ENCODE results near the gene OOEP. TPM values are rescaled to one million over a fixed set of nuclear protein-coding genes. Genes with fewer than 3 reads are reported as not detected.

OOEP gene
- total RNA-seq = 1 to 10 TPM in 1 of 2 donors, not detected in 1; 5.8 TPM

DNA sequence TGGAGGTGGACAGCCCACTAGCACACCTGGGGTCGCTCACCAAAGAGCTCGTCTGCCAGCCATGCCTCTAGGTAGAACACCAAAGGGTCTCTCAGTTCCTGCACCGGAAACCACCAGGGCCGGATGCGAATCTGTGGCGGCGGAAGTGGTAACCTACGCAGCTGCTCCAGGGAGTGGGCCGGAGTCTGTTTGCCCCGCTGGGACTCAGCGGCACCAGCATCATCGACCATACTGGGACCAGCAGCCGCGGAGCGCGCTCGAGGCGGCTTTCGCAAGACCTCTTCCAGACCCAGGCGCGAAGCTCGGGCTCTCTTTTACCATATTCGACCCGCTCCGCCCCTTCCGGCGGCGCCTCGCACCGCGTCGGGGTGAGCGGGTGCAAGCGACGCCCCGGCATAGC, at the start of gene OOEP:
Gene OOEP, minus strand, starts transcription at position 335 of the 400 bp plus-strand sequence. Its CDS starts 105 bp downstream, at position 230.
- no peaks in the 10 kb centered on the region for H3K4me1 ChIP-seq (replicated peaks)
- H3K9me3 ChIP-seq = no peaks in the 10 kb centered on the region
- WGBS = 94% methylated on average over 36 of the region's 36 CpGs
- H3K36me3 ChIP-seq = no peaks in the 10 kb centered on the region
- no peaks in the 10 kb centered on the region for H3K27me3 ChIP-seq (replicated peaks; ENCODE audit: insufficient read depth)
- intact Hi-C loops (cut with DNase I) = no loop called here
- H3K4me3 ChIP-seq = no peak within 1 kb of the TSS
- no peak for DNase-seq (ENCODE audit: low spot score)
- TF ChIP-seq POLR2AphosphoS5 (IDR thresholded peaks at IDR 0.05) = no peak
- TF ChIP-seq POLR2A (IDR thresholded peaks at IDR 0.05) = no peak
- TF ChIP-seq, protein P1, sequence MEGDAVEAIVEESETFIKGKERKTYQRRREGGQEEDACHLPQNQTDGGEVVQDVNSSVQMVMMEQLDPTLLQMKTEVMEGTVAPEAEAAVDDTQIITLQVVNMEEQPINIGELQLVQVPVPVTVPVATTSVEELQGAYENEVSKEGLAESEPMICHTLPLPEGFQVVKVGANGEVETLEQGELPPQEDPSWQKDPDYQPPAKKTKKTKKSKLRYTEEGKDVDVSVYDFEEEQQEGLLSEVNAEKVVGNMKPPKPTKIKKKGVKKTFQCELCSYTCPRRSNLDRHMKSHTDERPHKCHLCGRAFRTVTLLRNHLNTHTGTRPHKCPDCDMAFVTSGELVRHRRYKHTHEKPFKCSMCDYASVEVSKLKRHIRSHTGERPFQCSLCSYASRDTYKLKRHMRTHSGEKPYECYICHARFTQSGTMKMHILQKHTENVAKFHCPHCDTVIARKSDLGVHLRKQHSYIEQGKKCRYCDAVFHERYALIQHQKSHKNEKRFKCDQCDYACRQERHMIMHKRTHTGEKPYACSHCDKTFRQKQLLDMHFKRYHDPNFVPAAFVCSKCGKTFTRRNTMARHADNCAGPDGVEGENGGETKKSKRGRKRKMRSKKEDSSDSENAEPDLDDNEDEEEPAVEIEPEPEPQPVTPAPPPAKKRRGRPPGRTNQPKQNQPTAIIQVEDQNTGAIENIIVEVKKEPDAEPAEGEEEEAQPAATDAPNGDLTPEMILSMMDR (IDR thresholded peaks at IDR 0.05) = no peak
- no peak within 1 kb of the TSS for H3K27ac ChIP-seq

DNA sequence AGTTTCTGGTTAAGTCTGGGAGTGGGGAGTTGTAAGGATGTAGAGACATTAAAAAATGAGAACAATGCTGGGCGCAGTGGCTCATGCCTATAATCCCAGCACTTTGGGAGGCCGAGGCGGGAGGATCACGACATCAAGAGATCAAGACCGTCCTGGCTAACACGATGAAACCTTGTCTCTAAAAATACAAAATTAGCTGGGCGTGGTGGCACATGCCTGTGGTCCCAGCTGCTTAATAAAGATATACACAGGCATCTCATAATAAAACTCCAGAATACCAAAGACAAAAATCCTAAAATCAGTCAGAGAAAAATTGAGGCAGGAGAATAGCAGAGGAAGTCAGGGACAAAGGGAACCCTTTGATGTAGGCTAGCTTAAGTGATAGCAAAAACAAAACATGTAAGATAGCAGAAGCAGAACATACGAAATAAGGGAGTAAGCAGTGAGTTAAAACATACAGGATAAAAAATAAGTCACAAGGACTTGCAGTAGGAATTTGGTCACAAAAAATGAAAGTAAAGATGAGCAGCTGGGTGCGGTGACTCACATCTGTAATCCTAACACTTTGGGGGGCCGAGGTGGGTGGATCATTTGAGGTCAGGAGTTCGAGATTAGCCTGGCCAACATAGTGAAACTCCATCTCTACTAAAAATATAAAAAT, 48.5 kb upstream of the OOEP start:
- Histone ChIP-seq H3K36me3 (no peaks in the 10 kb centered on the region), H3K9me3 (no peaks in the 10 kb centered on the region), H3K4me3 (no peak overlapping the region), H3K27me3 (replicated peaks; ENCODE audit: insufficient read depth) (no peaks in the 10 kb centered on the region), H3K27ac (no peak overlapping the region), H3K4me1 (replicated peaks) (no peaks in the 10 kb centered on the region)
- no peak for DNase-seq (ENCODE audit: low spot score)
- intact Hi-C loops (cut with DNase I) = no loop called here
- TF ChIP-seq, protein P1 (IDR thresholded peaks at IDR 0.05) = no peak
- TF ChIP-seq POLR2A (IDR thresholded peaks at IDR 0.05) (no peak), POLR2AphosphoS5 (IDR thresholded peaks at IDR 0.05) (no peak)
- 90% methylated on average over 11 of the region's 11 CpGs for WGBS

DNA sequence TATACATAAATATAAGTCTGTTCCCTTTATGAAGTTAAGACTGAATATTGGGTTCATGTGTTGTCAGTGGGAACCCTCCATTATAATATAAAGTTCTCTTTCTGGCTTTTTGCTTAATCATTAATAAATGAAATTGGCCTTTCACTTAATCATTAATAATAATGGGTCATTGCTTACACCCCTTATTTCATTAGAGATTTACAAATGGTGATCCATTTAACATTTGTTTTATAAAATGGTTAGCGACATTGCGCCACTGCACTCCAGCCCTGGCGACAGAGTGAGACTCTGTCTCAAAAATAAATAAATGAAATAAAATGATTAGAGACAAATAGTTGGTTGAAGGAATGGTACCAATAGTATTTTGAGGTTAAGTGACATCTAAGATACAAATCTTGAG, 43.4 kb upstream of the OOEP start:
- no peaks in the 10 kb centered on the region for H3K4me1 ChIP-seq (replicated peaks)
- DNase-seq (ENCODE audit: low spot score) = no peak
- H3K4me3 ChIP-seq = no peak overlapping the region
- no peaks in the 10 kb centered on the region for H3K36me3 ChIP-seq
- intact Hi-C loops (cut with DNase I) = no loop called here
- 75% methylated on average over 3 of the region's 3 CpGs for WGBS
- no peaks in the 10 kb centered on the region for H3K27me3 ChIP-seq (replicated peaks; ENCODE audit: insufficient read depth)
- H3K27ac ChIP-seq = no peak overlapping the region
- TF ChIP-seq, protein P1 (IDR thresholded peaks at IDR 0.05) = no peak
- no peak for TF ChIP-seq POLR2A (IDR thresholded peaks at IDR 0.05)
- no peaks in the 10 kb centered on the region for H3K9me3 ChIP-seq

DNA sequence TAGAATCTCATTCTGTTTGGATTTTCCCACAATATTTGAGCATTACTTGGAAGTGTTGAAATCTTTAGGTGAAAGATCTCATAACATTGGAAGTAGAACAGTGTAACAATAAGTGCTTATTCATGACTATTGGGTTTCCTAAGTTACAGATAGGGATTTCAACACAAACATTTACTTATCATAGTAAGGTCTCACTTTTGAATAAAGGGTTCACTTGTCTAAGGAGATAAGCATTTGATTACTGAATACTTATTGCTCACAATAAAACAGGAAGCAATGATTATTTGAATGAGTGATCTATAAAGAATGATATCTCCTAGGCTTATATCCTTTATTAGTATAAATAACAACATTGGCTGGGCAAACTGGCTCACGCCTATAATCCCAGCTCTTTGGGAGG, 39.7 kb upstream of the OOEP start:
- no peak overlapping the region for H3K27ac ChIP-seq
- 89% methylated on average over 1 of the region's 1 CpG for WGBS
- DNase-seq (ENCODE audit: low spot score) = no peak
- H3K4me3 ChIP-seq = no peak overlapping the region
- intact Hi-C loops (cut with DNase I) = no loop called here
- no peaks in the 10 kb centered on the region for H3K4me1 ChIP-seq (replicated peaks)
- no peaks in the 10 kb centered on the region for H3K9me3 ChIP-seq
- TF ChIP-seq POLR2A (IDR thresholded peaks at IDR 0.05) (no peak), POLR2AphosphoS5 (IDR thresholded peaks at IDR 0.05) (no peak)
- TF ChIP-seq, protein P1 (IDR thresholded peaks at IDR 0.05) = no peak
- no peaks in the 10 kb centered on the region for H3K27me3 ChIP-seq (replicated peaks; ENCODE audit: insufficient read depth)
- H3K36me3 ChIP-seq = no peaks in the 10 kb centered on the region

DNA sequence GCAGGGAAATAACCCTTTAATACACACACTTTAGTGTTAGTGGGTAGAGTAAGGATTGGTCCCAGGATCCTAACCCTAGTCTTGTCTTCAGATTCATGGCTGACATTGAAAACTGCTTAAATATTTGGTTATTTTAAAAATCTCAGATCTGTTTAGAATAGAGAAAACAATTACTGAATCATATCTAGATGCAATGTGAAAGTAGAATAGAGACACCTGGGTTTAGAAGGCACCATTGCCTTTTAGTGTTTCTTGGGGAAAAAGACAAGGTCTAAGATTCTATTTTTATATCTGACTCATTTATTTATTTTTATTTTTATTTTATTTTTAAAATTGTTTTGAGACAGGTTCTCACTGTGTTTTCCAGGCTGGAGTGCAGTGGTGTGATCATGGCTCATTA, 31.0 kb upstream of the OOEP start:
- Histone ChIP-seq H3K4me1 (replicated peaks) (no peaks in the 10 kb centered on the region), H3K36me3 (no peaks in the 10 kb centered on the region), H3K4me3 (no peak overlapping the region), H3K27me3 (replicated peaks; ENCODE audit: insufficient read depth) (no peaks in the 10 kb centered on the region), H3K9me3 (no peaks in the 10 kb centered on the region), H3K27ac (no peak overlapping the region)
- intact Hi-C loops (cut with DNase I) = no loop called here
- TF ChIP-seq POLR2AphosphoS5 (IDR thresholded peaks at IDR 0.05) (no peak), POLR2A (IDR thresholded peaks at IDR 0.05) (no peak)
- TF ChIP-seq, protein P1 (IDR thresholded peaks at IDR 0.05) = no peak
- no peak for DNase-seq (ENCODE audit: low spot score)
